Measurements from ENCODE around the gene COL18A1. TPM values are rescaled to one million over a fixed set of nuclear protein-coding genes. Genes with fewer than 3 reads are reported as not detected.
"Not testable (repeated sequence)": the region's sequence is repeated elsewhere in the genome, so short reads cannot be mapped to it uniquely, and the experiment has no call there.

Gene COL18A1
- total RNA-seq, 1 experiment from 2014 or later: 347 TPM

- DNase-seq (ENCODE audit: low read depth): no peak
Observed at GRCh38 chr21:45367402-45368351, 37.3 kb upstream of the COL18A1 start.

- not testable (repeated sequence) for DNase-seq (ENCODE audit: low read depth)
Observed at GRCh38 chr21:45369018-45369417, 35.9 kb upstream of the COL18A1 start.

- no peak for DNase-seq (ENCODE audit: low read depth)
Observed at GRCh38 chr21:45370575-45370974, 34.4 kb upstream of the COL18A1 start.

- DNase-seq (ENCODE audit: low read depth): no peak
Observed at GRCh38 chr21:45371081-45371480, 33.9 kb upstream of the COL18A1 start.

- DNase-seq (ENCODE audit: low read depth): no peak
Observed at GRCh38 chr21:45371655-45372054, 33.3 kb upstream of the COL18A1 start.

- DNase-seq (ENCODE audit: low read depth): peak; percentile 86
Observed at GRCh38 chr21:45372732-45373355, 32.1 kb upstream of the COL18A1 start.

GRCh38 chr21:45373991-45374816 lies 30.8 kb upstream of the COL18A1 start:
- DNase-seq (ENCODE audit: low read depth): no peak

- DNase-seq (ENCODE audit: low read depth): no peak
Observed at GRCh38 chr21:45374826-45375455, 30.0 kb upstream of the COL18A1 start.

GRCh38 chr21:45376459-45377324 lies 28.3 kb upstream of the COL18A1 start:
- DNase-seq (ENCODE audit: low read depth): no peak

GRCh38 chr21:45377325-45377709 lies 27.6 kb upstream of the COL18A1 start:
- DNase-seq (ENCODE audit: low read depth): no peak

- DNase-seq (ENCODE audit: low read depth): no peak
Observed at GRCh38 chr21:45377866-45378257, 27.1 kb upstream of the COL18A1 start.

- DNase-seq (ENCODE audit: low read depth): peak; percentile 89
Observed at GRCh38 chr21:45378258-45378966, 26.6 kb upstream of the COL18A1 start.

- DNase-seq (ENCODE audit: low read depth): no peak
Observed at GRCh38 chr21:45379171-45379900, 25.6 kb upstream of the COL18A1 start.

- DNase-seq (ENCODE audit: low read depth): no peak
Observed at GRCh38 chr21:45379901-45380330, 25.0 kb upstream of the COL18A1 start.

GRCh38 chr21:45380566-45380965 lies 24.4 kb upstream of the COL18A1 start:
- DNase-seq (ENCODE audit: low read depth): no peak

GRCh38 chr21:45381036-45381787 lies 23.8 kb upstream of the COL18A1 start:
- DNase-seq (ENCODE audit: low read depth): no peak

- no peak for DNase-seq (ENCODE audit: low read depth)
Observed at GRCh38 chr21:45381865-45382696, 22.9 kb upstream of the COL18A1 start.

- no peak for DNase-seq (ENCODE audit: low read depth)
Observed at GRCh38 chr21:45382697-45382997, 22.3 kb upstream of the COL18A1 start.
